ENCODE measurements around the gene SCAND1. TPM values are rescaled to one million over a fixed set of nuclear protein-coding genes. Genes with fewer than 3 reads are reported as not detected.

The SCAND1 gene
- total and polyA plus RNA-seq, 9 of the 15 experiments (the other 6 are each of a cell fraction or from before 2014, with no cell fraction given): 0.08 to 94.0 (median 5.8) TPM

- ATAC-seq (peak; percentile 59), DNase-seq (ENCODE audit: extremely low read depth in 1 of 4, low spot score in 3 of 4) (peak; percentile 35 to 67 (median 56)), FAIRE-seq (no peak)
- Histone ChIP-seq H3K27me3 (ENCODE audit: control insufficient read depth in 2 of 2, insufficient read depth in 2 of 2, low read length in 2 of 2) (no peaks in the 10 kb centered on the region), H3K9me1 (ENCODE audit: control insufficient read depth, insufficient read depth, low read length) (no peaks in the 10 kb centered on the region), H4K20me1 (replicated peaks; ENCODE audit: control insufficient read depth, insufficient read depth, low read length) (0 out of 2 replicates have a peak, but pooled peaks cover 3% of the 10 kb centered on the region), H3K4me3 (peak overlapping the region; percentile 95), H3K4me1 (replicated peaks in 1 of 2; ENCODE audit: control insufficient read depth in 2 of 2, insufficient read depth in 2 of 2, low read length in 2 of 2) (peaks cover 9 to 16% of the 10 kb centered on the region in 2 experiments; a peak in 4 of 5 replicates), H3K79me2 (ENCODE audit: control insufficient read depth, insufficient read depth, low read length) (peaks cover 32% of the 10 kb centered on the region), H3K27ac (ENCODE audit: extremely low read depth, low read depth, low read length) (peak overlapping the region; percentile 98), H3K4me2 (ENCODE audit: insufficient read depth, low read length) (peak overlapping the region; percentile 90), H2AFZ (ENCODE audit: low read depth, low read length) (peak overlapping the region; percentile 90), H3K9ac (ENCODE audit: insufficient read depth in 1 of 2, low read depth in 2 of 2, low read length in 2 of 2) (peak overlapping the region; percentile 98 to 100), H3K36me3 (ENCODE audit: control insufficient read depth, insufficient read depth, low read length) (peaks cover 22% of the 10 kb centered on the region), H3K9me3 (replicated peaks; ENCODE audit: control insufficient read depth, insufficient read depth, low read depth, low read length) (no peaks in the 10 kb centered on the region)
- in situ Hi-C loops (cut with MboI) (no loop called here), intact Hi-C loops (cut with micrococcal nuclease) (loop anchor here (1.0 to 5.0 kb wide), 2 partner anchors 51 to 411 kb away; partner anchors contain the start of gene ERGIC3)
- WGBS (ENCODE audit: insufficient coverage, low coverage, missing lambda C conversion rate): 2% methylated on average over 61 of the region's 65 CpGs
- ChIA-PET CTCF (ENCODE audit: low intra/inter-chr PET ratio) (interaction anchor here (0.5 to 1.1 kb wide), 3 partner anchors 185 to 1049 kb away, joined by 3 to 4 read pairs (median 4); no protein-coding TSS in a partner anchor), POLR2A (interaction anchor here (0.5 to 3.7 kb wide), 39 partner anchors 9 to 937 kb away, joined by 3 to 55 read pairs (median 4); partner anchors contain the start of genes NFS1, PHF20, RBM39 and ROMO1)
- BruUV-seq (replicated peaks): TSS peak; percentile 70
- 0 out of 2 replicates have a peak, but pooled peaks have one; percentile 26 for TF ChIP-seq ETV5 (CRISPR knock-in tag; IDR thresholded peaks at IDR 0.05; ENCODE audit: low read depth)
- peak; percentile 61 for TF ChIP-seq SAP30 (IDR thresholded peaks at IDR 0.05; ENCODE audit: borderline replicate concordance, insufficient read depth, low read depth, low read length, poor library complexity, severe bottlenecking)
- TF ChIP-seq, protein P1, sequence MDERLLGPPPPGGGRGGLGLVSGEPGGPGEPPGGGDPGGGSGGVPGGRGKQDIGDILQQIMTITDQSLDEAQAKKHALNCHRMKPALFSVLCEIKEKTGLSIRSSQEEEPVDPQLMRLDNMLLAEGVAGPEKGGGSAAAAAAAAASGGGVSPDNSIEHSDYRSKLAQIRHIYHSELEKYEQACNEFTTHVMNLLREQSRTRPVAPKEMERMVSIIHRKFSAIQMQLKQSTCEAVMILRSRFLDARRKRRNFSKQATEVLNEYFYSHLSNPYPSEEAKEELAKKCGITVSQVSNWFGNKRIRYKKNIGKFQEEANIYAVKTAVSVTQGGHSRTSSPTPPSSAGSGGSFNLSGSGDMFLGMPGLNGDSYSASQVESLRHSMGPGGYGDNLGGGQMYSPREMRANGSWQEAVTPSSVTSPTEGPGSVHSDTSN (CRISPR knock-in tag; IDR thresholded peaks at IDR 0.05; ENCODE audit: low read depth): 0 out of 2 replicates have a peak, but pooled peaks have one; percentile 2
- TF ChIP-seq, protein P1 (tag; conservative IDR thresholded peaks at IDR 0.05; ENCODE audit: low read depth): no peak
- no peak for TF ChIP-seq EP300 (IDR thresholded peaks at IDR 0.05; ENCODE audit: low read length)
- no peak for TF ChIP-seq SETDB1 (IDR thresholded peaks at IDR 0.05; ENCODE audit: low read length)
- TF ChIP-seq TCFL5 (CRISPR knock-in tag; conservative IDR thresholded peaks at IDR 0.05): no peak
- no peak for TF ChIP-seq MEF2A (IDR thresholded peaks at IDR 0.05; ENCODE audit: control insufficient read depth, low read depth, low read length)
- TF ChIP-seq ZC3H4 (CRISPR knock-in tag; IDR thresholded peaks at IDR 0.05; ENCODE audit: borderline replicate concordance): peak; percentile 71; the same call in 1 of the 2 replicates
- TF ChIP-seq DDX20 (tag; IDR thresholded peaks at IDR 0.05; ENCODE audit: low read depth): no peak
- TF ChIP-seq POLR2G (IDR thresholded peaks at IDR 0.05; ENCODE audit: low read depth, low read length): no peak
- 0 out of 4 replicates have a peak, but pooled peaks of 1 of the 2 experiments have one; percentile 43 for TF ChIP-seq FOXA3 (CRISPR knock-in tag; conservative IDR thresholded peaks at IDR 0.05 in 1 of 2, IDR thresholded peaks at IDR 0.05 in 1 of 2)
- 0 out of 4 replicates have a peak, but pooled peaks have one; percentile 21 to 34 for TF ChIP-seq SIN3A (IDR thresholded peaks at IDR 0.05; ENCODE audit: borderline replicate concordance in 2 of 2, control insufficient read depth in 1 of 2, low read depth in 2 of 2, low read length in 2 of 2)
- TF ChIP-seq, protein P2, sequence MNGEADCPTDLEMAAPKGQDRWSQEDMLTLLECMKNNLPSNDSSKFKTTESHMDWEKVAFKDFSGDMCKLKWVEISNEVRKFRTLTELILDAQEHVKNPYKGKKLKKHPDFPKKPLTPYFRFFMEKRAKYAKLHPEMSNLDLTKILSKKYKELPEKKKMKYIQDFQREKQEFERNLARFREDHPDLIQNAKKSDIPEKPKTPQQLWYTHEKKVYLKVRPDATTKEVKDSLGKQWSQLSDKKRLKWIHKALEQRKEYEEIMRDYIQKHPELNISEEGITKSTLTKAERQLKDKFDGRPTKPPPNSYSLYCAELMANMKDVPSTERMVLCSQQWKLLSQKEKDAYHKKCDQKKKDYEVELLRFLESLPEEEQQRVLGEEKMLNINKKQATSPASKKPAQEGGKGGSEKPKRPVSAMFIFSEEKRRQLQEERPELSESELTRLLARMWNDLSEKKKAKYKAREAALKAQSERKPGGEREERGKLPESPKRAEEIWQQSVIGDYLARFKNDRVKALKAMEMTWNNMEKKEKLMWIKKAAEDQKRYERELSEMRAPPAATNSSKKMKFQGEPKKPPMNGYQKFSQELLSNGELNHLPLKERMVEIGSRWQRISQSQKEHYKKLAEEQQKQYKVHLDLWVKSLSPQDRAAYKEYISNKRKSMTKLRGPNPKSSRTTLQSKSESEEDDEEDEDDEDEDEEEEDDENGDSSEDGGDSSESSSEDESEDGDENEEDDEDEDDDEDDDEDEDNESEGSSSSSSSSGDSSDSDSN (IDR thresholded peaks at IDR 0.05; ENCODE audit: borderline replicate concordance in 1 of 2, low read depth in 2 of 2, low read length in 2 of 2): peak; percentile 66 to 76; a peak in 2 of 4 replicates
These were observed 709 bp downstream of the SCAND1 start for GRCh38 chr20:35953387-35954199.

Data from K562 (cell line).